Loucy (cell line): Measurements from ENCODE around the gene SPAG6.

ENCODE experiments used
- H2AFZ ChIP-seq: fragments of 200-600 bp; sonication (generic); 2 replicates; pipeline ENCODE4 v1.6.0; 2016; ENCODE audit warnings: antibody characterized with exemption, mild to moderate bottlenecking, low read length, moderate library complexity
- H3F3A ChIP-seq: fragments of 200-600 bp; 2 replicates; pipeline ENCODE4 v1.6.0; 2016; ENCODE audit warnings: antibody characterized with exemption, low read depth, mild to moderate bottlenecking
- H3K27me3 ChIP-seq: fragments of 200-600 bp; sonication (generic); 2 replicates; pipeline ENCODE4 v1.6.1; 2014; ENCODE audit warnings: low read length, mild to moderate bottlenecking; ENCODE audit not compliant: insufficient read depth, poor library complexity, severe bottlenecking
- H3K36me3 ChIP-seq: fragments of 200-600 bp; sonication (generic); 2 replicates; pipeline ENCODE4 v1.6.1; 2016; ENCODE audit warnings: low read length; ENCODE audit not compliant: insufficient read depth
- H3K4me1 ChIP-seq: fragments of 200-600 bp; sonication (generic); 2 replicates; pipeline ENCODE4 v1.5.1; 2014; ENCODE audit warnings: low read length, mild to moderate bottlenecking; ENCODE audit not compliant: insufficient read depth, poor library complexity, severe bottlenecking
- H3K4me2 ChIP-seq: fragments of 200-600 bp; sonication (generic); 2 replicates; pipeline ENCODE4 v1.6.0; 2014; ENCODE audit warnings: antibody characterized with exemption, low read length, low read depth, mild to moderate bottlenecking; ENCODE audit not compliant: poor library complexity, severe bottlenecking
- H3K4me3 ChIP-seq: fragments of 200-600 bp; sonication (generic); 2 replicates; pipeline ENCODE4 v1.5.1; 2014; ENCODE audit warnings: low read length, mild to moderate bottlenecking, mixed read lengths; ENCODE audit not compliant: poor library complexity, severe bottlenecking
- H3K79me2 ChIP-seq: fragments of 200-600 bp; sonication (generic); 2 replicates; pipeline ENCODE4 v1.6.1; 2014; ENCODE audit warnings: low read length; ENCODE audit not compliant: insufficient read depth
- H3K9ac ChIP-seq: fragments of 200-600 bp; sonication (generic); 2 replicates; pipeline ENCODE4 v1.6.0; 2014; ENCODE audit warnings: mild to moderate bottlenecking, low read depth, low read length, moderate library complexity; ENCODE audit not compliant: poor library complexity, severe bottlenecking
- H3K9me2 ChIP-seq: fragments of 200-600 bp; sonication (generic); replicated peaks from 2 replicates; pipeline ENCODE4 v1.6.1; 2016; ENCODE audit warnings: low read depth, low read length, mixed read lengths
- H3K9me3 ChIP-seq: fragments of 200-600 bp; sonication (generic); 2 replicates; pipeline ENCODE4 v1.6.1; 2014; ENCODE audit warnings: mild to moderate bottlenecking, antibody characterized with exemption, low read length, low read depth; ENCODE audit not compliant: insufficient read depth
- H4K20me1 ChIP-seq: fragments of 200-600 bp; sonication (generic); 2 replicates; pipeline ENCODE4 v1.6.0; 2014; ENCODE audit warnings: antibody characterized with exemption, low read length, mild to moderate bottlenecking; ENCODE audit not compliant: insufficient read depth, poor library complexity, severe bottlenecking
- EZH2phosphoT487 ChIP-seq: fragments of 200-600 bp; IDR thresholded peaks from 2 replicates; pipeline ENCODE4 v1.6.1; 2018; ENCODE audit warnings: antibody characterized with exemption, mild to moderate bottlenecking, moderate library complexity, borderline replicate concordance
- TF ChIP-seq, protein P1 (sequence below): fragments of 200-600 bp; sonication (generic); conservative IDR thresholded peaks from 2 replicates; pipeline ENCODE4 v1.5.1; 2014; ENCODE audit warnings: mild to moderate bottlenecking, antibody characterized with exemption, low read length

SPAG6 gene

DNA sequence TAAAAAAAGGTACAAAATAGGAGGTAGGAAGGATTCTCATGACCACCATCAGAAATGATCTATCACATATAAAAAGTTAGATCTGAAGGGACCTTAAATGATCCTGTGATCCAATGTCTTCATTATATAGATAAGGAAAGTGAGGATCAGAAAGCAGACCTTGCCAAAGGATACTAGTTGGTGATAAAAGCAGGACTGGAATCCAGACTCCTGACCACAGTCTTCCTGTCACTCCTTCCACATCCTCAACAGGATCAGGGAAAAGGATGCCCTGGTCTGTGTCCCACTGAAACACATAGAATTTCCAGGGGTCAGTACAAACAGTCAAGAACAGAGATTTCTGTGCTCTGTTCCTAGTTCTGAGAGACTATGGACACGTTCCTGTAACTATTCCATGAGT lies 97.2 kb downstream of the SPAG6 start:
- Histone ChIP-seq H3K27me3 (no peaks in the 10 kb centered on the region), H3K36me3 (no peaks in the 10 kb centered on the region), H3K9ac (no peak overlapping the region), H4K20me1 (no peaks in the 10 kb centered on the region), H3K4me2 (no peak overlapping the region), H3K4me3 (no peak overlapping the region), H3F3A (no peaks in the 10 kb centered on the region; the same call in 1 of the 2 replicates), H2AFZ (no peak overlapping the region), H3K79me2 (peaks cover 22% of the 10 kb centered on the region), H3K9me2 (no peaks in the 10 kb centered on the region), H3K4me1 (peaks cover 20% of the 10 kb centered on the region), H3K9me3 (no peaks in the 10 kb centered on the region)
- TF ChIP-seq, protein P1, sequence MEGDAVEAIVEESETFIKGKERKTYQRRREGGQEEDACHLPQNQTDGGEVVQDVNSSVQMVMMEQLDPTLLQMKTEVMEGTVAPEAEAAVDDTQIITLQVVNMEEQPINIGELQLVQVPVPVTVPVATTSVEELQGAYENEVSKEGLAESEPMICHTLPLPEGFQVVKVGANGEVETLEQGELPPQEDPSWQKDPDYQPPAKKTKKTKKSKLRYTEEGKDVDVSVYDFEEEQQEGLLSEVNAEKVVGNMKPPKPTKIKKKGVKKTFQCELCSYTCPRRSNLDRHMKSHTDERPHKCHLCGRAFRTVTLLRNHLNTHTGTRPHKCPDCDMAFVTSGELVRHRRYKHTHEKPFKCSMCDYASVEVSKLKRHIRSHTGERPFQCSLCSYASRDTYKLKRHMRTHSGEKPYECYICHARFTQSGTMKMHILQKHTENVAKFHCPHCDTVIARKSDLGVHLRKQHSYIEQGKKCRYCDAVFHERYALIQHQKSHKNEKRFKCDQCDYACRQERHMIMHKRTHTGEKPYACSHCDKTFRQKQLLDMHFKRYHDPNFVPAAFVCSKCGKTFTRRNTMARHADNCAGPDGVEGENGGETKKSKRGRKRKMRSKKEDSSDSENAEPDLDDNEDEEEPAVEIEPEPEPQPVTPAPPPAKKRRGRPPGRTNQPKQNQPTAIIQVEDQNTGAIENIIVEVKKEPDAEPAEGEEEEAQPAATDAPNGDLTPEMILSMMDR = no peak
- no peak for TF ChIP-seq EZH2phosphoT487

DNA sequence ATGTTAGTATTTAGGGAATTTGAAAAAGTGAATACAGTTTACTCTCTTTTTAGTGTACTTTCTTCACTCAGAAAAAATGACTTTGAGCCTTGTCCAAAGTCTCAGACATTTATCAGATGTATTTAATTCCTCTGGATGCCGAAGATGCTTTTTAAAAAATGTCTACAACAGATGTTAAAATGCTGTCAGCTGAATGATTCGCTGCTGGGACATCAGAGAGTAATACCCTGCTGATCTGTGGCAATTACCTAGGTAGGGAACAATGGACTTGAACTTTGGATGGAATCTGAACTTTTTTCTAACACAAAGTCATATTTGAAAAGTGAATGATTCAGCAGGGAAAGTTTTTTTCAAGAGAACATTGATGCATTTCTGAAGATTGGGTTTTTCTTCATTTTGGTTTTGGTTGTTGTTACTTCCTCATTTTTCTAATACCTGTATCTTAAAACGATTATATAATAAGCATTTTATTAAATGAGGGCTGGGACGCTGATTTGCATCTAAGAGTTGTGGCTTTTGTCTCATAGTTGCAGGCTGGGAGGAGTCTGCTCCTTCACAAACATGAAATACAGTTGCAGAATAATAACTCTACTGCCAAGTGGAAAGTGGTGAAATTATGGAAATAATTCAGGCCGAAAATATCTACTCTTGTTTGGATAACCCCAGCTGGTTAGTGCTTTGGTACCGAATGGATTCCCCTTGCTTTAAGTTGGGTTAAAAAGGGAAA lies 98.0 kb downstream of the SPAG6 start:
- H3K9me3 ChIP-seq = no peaks in the 10 kb centered on the region
- H3K36me3 ChIP-seq = no peaks in the 10 kb centered on the region
- peaks cover 13% of the 10 kb centered on the region for H3K79me2 ChIP-seq
- peaks cover 16% of the 10 kb centered on the region for H3K4me1 ChIP-seq
- no peak overlapping the region for H3K4me3 ChIP-seq
- H3K27me3 ChIP-seq = no peaks in the 10 kb centered on the region
- TF ChIP-seq, protein P1 = no peak
- no peaks in the 10 kb centered on the region for H3K9me2 ChIP-seq
- H3K4me2 ChIP-seq = no peak overlapping the region
- H4K20me1 ChIP-seq = no peaks in the 10 kb centered on the region
- no peak overlapping the region for H2AFZ ChIP-seq
- no peaks in the 10 kb centered on the region; the same call in 1 of the 2 replicates for H3F3A ChIP-seq
- no peak overlapping the region for H3K9ac ChIP-seq

DNA sequence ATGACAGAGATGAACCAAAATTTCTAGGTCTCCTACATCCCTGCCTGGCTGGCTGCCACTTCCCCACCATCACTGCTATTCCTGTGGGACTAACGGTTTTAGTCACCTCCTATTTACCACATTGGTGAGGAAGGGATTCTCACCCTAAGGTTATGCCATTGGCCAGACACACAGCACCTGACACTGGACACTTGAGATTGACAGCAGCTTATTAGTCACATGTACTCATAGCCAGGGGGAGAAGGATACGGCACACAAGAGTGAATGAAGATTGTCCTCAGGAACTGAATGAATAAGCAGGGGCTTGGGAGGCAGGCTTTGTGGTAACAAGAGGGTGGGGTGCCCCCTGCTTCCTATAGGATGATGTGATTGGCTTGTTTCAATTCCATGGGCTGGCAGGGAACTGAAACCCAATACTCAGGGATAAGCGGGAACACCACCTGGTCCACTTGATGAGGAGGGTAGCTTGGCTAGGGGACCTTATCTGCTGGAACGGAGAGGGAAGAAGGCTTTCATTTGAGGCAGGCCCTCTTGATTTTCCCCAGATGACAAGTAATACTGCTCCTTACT lies 99.0 kb downstream of the SPAG6 start:
- no peaks in the 10 kb centered on the region for H3K9me2 ChIP-seq
- H3F3A ChIP-seq = no peaks in the 10 kb centered on the region; the same call in 1 of the 2 replicates
- no peaks in the 10 kb centered on the region for H4K20me1 ChIP-seq
- peaks cover 6% of the 10 kb centered on the region for H3K4me1 ChIP-seq
- H2AFZ ChIP-seq = no peak overlapping the region
- no peak overlapping the region for H3K4me2 ChIP-seq
- no peaks in the 10 kb centered on the region for H3K36me3 ChIP-seq
- TF ChIP-seq, protein P1 = no peak
- no peak for TF ChIP-seq EZH2phosphoT487
- H3K79me2 ChIP-seq = peaks cover 4% of the 10 kb centered on the region
- H3K4me3 ChIP-seq = no peak overlapping the region
- no peak overlapping the region for H3K9ac ChIP-seq
- H3K9me3 ChIP-seq = no peaks in the 10 kb centered on the region
- no peaks in the 10 kb centered on the region for H3K27me3 ChIP-seq
